Measurements from ENCODE around the gene ARHGAP12.

- TF ChIP-seq SMC3 (IDR thresholded peaks at IDR 0.05; ENCODE audit: low read depth, low read length) (no peak), TCF12 (IDR thresholded peaks at IDR 0.05) (no peak), RAD21 (IDR thresholded peaks at IDR 0.05; ENCODE audit: low read length) (no peak)
These were observed 7.6 kb downstream of the ARHGAP12 start for GRCh38 chr10:31921031-31921430.
